NCI-H1694 (cell line): ENCODE data around the gene BTAF1.
A peak's percentile ranks its signal among the peaks of the same experiment; 100 is the strongest.
"Not testable (repeated sequence)": the region's sequence is repeated elsewhere in the genome, so short reads cannot be mapped to it uniquely, and the experiment has no call there.

Experiments used
- DNase-seq: peaks from one replicate; lab custom pipeline; 2025; lab: John Stamatoyannopoulos, UW

Gene BTAF1

GRCh38 chr10:91923371-91924211 lies at the start of gene BTAF1:
Gene BTAF1 (plus strand): TSS chr10:91923770. CDS start chr10:91924077, 307 bp downstream.
- peak; percentile 81 for DNase-seq

GRCh38 chr10:91875156-91875555 lies 48.4 kb upstream of the BTAF1 start:
- no peak for DNase-seq

- DNase-seq = no peak
Observed at GRCh38 chr10:91875779-91876178, 47.8 kb upstream of the BTAF1 start.

GRCh38 chr10:91879515-91880170 lies 43.9 kb upstream of the BTAF1 start:
- no peak for DNase-seq

- DNase-seq = no peak
Observed at GRCh38 chr10:91880310-91880709, 43.3 kb upstream of the BTAF1 start.

GRCh38 chr10:91883549-91884444 lies 39.8 kb upstream of the BTAF1 start:
- no peak for DNase-seq

GRCh38 chr10:91884536-91884935 lies 39.0 kb upstream of the BTAF1 start:
- DNase-seq = no peak

GRCh38 chr10:91885362-91886079 lies 38.0 kb upstream of the BTAF1 start:
- no peak for DNase-seq

- no peak for DNase-seq
Observed at GRCh38 chr10:91886954-91887271, 36.7 kb upstream of the BTAF1 start.

- no peak for DNase-seq
Observed at GRCh38 chr10:91887272-91888076, 36.1 kb upstream of the BTAF1 start.

GRCh38 chr10:91891125-91892001 lies 32.2 kb upstream of the BTAF1 start:
- DNase-seq = no peak

GRCh38 chr10:91893051-91893450 lies 30.5 kb upstream of the BTAF1 start:
- no peak for DNase-seq

- not testable (repeated sequence) for DNase-seq
Observed at GRCh38 chr10:91894261-91894685, 29.3 kb upstream of the BTAF1 start.

GRCh38 chr10:91896212-91896756 lies 27.3 kb upstream of the BTAF1 start:
- DNase-seq = no peak

GRCh38 chr10:91897421-91897820 lies 26.1 kb upstream of the BTAF1 start:
- no peak for DNase-seq

- no peak for DNase-seq
Observed at GRCh38 chr10:91901784-91902677, 21.5 kb upstream of the BTAF1 start.

GRCh38 chr10:91907033-91907594 lies 16.5 kb upstream of the BTAF1 start:
- no peak for DNase-seq

GRCh38 chr10:91907914-91908336 lies 15.6 kb upstream of the BTAF1 start:
- no peak for DNase-seq
